Measurements from ENCODE around the gene UBE2D4. TPM values are rescaled to one million over a fixed set of nuclear protein-coding genes. Genes with fewer than 3 reads are reported as not detected.

The UBE2D4 gene
- total and polyA plus RNA-seq, 9 of the 15 experiments (the other 6 are each of a cell fraction or from before 2014, with no cell fraction given): 3.3 to 16.2 (median 7.5) TPM

- TF ChIP-seq ASH1L (IDR thresholded peaks at IDR 0.05; ENCODE audit: borderline replicate concordance, low read depth, partially characterized antibody): no peak
- no peak for TF ChIP-seq PHF21A (IDR thresholded peaks at IDR 0.05; ENCODE audit: borderline replicate concordance, low read depth)
- no peak for TF ChIP-seq SOX6 (IDR thresholded peaks at IDR 0.05)
- no peak for TF ChIP-seq POLR3A (IDR thresholded peaks at IDR 0.05; ENCODE audit: borderline replicate concordance, extremely low read depth, insufficient read depth, insufficient read length)
- TF ChIP-seq ZNF277 (CRISPR knock-in tag; IDR thresholded peaks at IDR 0.05; ENCODE audit: borderline replicate concordance): no peak
- TF ChIP-seq YY1 (IDR thresholded peaks at IDR 0.05; ENCODE audit: borderline replicate concordance in 1 of 3, control insufficient read depth in 1 of 3, extremely low read depth in 1 of 3, insufficient read depth in 3 of 3, insufficient read length in 1 of 3, insufficient replicate concordance in 2 of 3, low read depth in 1 of 3, low read length in 2 of 3): no peak
- TF ChIP-seq ZNF121 (CRISPR knock-in tag; conservative IDR thresholded peaks at IDR 0.05): no peak
- TF ChIP-seq TFAP4 (CRISPR knock-in tag; IDR thresholded peaks at IDR 0.05; ENCODE audit: borderline replicate concordance): no peak
- TF ChIP-seq E2F6 (IDR thresholded peaks at IDR 0.05; ENCODE audit: borderline replicate concordance in 1 of 2, extremely low read depth in 1 of 2, insufficient read depth in 1 of 2, insufficient read length in 1 of 2, low read depth in 1 of 2, low read length in 1 of 2, poor library complexity in 1 of 2, severe bottlenecking in 1 of 2): no peak
- TF ChIP-seq POLR3G (IDR thresholded peaks at IDR 0.05; ENCODE audit: extremely low read depth, insufficient read length, insufficient replicate concordance): no peak
- TF ChIP-seq HDAC6 (IDR thresholded peaks at IDR 0.05; ENCODE audit: low read depth, low read length): no peak
- TF ChIP-seq XRCC5 (IDR thresholded peaks at IDR 0.05; ENCODE audit: low read depth, low read length): 0 out of 2 replicates have a peak, but pooled peaks have one; percentile 9
- no peak for TF ChIP-seq BCLAF1 (IDR thresholded peaks at IDR 0.05; ENCODE audit: borderline replicate concordance in 1 of 2, control insufficient read depth in 1 of 2, low read depth in 2 of 2, low read length in 1 of 2)
Observed at GRCh38 chr7:43926798-43927123, 525 bp downstream of the UBE2D4 start (continued).
